HG02588 (cell line): ENCODE measurements around the gene TNNT3.
"Not testable (repeated sequence)": the region's sequence is repeated elsewhere in the genome, so short reads cannot be mapped to it uniquely, and the experiment has no call there.

Source experiments
- ATAC-seq: cut with Tn5 transposase; IDR thresholded peaks from one replicate; pipeline ENCODE4 v1.9.1; 2021; ENCODE audit warnings: mild to moderate bottlenecking, moderate library complexity; ENCODE audit not compliant: unreplicated experiment

Gene TNNT3

DNA sequence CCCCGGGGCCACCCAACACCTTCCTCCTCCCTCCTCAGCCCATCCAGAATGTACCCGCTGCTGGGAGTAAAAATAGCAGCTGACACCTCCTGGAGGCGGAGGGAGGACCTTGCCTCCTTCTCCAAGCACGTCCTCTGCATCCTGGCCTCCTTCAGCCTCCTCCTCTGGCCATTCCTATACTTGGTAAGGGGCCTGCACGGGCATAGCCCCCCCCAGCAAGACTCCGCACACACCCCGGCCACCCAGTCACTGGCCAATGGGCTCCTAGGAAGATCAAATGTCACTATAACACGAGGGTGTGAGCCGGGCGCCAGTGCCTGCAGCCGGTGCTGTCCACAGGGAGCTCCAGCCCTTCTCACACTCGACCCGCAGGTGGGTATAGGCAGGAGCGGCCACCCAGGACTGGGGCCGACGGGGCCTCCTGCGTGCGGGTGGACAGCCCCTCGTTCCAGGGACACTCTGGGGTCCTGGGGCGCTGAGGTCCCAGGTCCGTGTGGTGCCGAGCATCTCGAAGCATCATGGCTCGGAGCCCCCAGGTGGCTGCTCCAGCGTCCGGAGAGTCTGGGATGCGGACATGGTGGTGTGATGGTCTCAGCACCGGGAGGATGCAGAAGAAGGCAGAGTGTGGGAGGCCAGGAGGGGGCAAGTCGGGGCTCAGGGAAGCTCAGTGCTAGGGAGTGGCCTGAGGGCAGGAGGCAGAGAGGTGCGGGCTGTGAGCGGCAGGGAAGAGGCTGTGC lies at the start of gene TNNT3:
Gene TNNT3 (plus strand): TSS at position 313 of the 737 bp plus-strand sequence. CDS start 3,172 bp downstream, outside the sequence.
- no peak for ATAC-seq

DNA sequence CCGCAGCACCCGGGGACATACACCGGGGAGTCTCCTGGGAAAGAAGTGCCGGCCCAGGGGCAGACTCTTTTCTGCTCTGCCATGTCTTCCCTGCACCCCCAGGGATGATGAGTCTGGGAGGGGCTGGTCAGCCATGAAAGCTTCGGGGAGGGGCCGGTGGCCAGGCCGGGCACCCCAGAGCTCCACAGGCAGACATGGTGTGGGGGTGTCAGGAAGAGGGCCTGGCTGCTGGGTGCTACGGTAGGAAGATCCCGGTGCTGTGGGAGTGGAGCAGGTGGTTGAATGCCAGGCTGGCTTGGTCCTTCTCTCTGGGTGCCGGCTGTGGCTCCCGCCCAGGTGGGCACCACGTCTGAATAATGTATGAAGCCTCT lies 49.2 kb upstream of the TNNT3 start:
- no peak for ATAC-seq

DNA sequence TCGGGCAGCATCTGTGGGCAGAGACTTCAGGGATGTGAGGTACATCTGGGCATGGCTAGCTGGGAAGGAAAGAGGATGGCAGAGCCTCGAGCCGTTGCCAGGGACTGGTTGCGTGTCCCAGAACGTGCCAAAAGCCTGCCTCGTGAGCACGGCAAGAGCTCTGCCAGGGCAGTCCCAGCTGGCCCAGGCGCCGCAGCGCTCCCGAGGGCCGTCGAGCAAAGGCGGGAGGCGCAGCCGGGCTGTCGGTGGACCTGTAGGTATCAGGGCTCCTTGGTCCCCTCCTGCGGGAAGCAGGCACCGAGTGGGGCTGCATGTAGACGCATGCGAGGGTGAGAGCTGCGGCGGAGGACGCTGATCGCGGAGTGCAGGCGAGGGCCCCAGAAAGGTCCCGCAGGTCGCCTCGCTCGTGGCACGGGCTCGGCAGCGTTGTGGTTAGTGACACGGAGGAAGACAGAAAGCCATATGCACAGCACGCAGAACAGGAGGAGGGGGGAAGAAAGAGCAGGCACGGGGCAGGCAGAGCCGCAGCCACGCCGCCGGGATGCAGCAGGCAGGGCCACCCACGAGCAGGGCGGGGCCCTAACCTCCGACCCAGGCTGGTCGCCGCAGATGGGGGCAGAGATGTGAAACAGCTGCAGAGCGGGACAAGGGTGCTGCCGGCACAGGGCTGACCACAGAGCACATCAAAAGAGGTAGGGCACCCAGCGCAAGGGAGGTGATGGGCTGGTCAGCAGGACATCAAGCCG lies 48.6 kb upstream of the TNNT3 start:
- ATAC-seq, result no peak

DNA sequence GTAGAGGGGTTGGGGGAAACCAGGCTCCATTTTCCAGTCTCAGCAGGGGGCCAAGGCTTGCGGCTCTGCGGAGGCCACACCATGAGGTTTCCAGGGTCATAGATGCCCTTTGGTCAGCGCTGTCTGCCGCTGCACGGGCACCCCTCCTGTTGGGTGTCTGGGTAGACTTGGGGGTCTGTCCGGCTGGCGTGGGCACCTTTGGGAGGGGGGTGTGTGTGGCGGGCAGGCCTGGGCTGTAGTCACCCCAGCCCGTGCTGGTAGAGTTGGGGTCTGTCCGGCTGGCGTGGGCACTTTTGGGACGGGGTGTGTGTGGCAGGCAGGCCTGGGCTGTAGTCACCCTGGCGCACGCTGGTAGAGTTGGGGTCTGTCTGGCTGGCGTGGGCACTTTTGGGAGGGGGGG lies 48.0 kb upstream of the TNNT3 start:
- ATAC-seq, result no peak

DNA sequence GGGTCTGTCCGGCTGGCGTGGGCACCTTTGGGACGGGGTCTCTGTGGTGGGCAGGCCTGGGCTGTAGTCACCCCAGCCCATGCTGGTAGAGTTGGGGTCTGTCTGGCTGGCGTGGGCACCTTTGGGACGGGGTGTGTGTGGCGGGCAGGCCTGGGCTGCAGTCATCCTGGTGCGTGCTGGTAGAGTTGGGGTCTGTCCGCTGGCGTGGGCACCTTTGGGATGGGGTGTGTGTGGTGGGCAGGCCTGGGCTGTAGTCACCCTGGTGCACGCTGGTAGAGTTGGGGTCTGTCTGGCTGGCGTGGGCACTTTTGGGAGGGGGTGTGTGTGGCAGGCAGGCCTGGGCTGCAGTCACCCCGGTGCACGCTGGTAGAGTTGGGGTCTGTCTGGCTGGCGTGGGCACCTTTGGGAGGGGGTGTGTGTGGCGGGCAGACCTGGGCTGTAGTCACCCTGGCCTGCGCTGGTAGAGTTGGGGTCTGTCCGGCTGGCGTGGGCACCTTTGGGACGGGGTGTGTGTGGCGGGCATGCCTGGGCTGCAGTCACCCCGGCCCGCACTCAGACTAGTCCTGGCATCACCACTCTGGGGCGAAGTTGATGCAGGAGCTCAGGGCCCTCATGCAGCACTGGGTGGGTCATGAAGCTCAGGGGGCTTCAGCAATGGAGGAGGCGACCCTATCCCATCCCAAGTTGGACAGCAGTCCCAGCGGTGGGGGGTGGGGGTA lies 47.1 kb upstream of the TNNT3 start:
- ATAC-seq, result no peak

DNA sequence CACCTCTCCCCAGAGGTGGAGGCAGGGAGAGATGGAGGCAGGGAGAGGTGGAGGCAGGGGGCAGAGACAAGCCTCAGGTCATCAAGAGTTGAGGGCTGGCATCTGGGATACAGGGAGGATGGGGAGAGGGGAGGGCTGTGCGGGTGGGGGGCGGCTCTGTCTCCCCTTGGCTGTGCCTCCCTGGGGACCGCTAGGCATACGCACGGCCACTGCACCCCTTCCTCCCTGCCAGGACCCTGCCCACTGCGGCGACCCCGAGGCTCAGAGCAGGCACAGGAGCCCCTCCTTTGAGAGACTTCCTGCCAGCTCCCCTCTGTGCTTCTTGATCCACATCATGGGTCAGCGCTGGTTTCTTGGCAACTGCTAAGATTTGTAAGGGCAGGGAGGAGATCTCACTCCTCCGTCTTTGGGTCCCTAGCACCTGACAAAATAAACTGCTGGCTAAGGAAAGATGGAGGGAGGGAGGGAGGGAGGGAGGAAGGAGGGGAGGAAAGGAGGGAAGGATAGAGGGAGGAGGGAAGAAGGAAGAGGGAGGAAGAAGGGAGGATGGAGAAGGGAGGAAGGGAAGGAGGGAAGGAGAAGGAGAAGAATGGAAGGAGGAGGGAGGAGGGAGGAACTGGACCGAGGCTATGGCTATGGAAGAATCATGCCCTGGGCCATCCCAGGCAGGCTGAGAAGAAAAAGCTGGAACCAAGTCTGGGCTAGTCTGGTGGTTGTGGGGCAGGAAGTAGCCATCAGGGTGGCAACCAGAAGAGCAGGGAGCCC lies 46.3 kb upstream of the TNNT3 start:
- no peak for ATAC-seq

DNA sequence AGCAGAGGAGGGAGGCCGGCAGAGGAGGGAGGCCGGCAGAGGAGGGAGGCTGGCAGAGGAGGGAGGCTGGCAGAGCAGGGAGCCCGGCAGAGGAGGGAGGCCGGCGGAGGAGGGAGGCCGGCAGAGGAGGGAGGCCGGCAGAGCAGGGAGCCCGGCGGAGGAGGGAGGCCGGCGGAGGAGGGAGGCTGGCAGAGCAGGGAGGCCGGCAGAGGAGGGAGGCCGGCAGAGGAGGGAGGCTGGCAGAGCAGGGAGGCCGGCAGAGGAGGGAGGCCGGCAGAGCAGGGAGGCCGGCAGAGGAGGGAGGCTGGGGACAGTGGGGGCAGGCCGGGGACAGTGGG lies 45.7 kb upstream of the TNNT3 start:
- ATAC-seq, result not testable (repeated sequence)

DNA sequence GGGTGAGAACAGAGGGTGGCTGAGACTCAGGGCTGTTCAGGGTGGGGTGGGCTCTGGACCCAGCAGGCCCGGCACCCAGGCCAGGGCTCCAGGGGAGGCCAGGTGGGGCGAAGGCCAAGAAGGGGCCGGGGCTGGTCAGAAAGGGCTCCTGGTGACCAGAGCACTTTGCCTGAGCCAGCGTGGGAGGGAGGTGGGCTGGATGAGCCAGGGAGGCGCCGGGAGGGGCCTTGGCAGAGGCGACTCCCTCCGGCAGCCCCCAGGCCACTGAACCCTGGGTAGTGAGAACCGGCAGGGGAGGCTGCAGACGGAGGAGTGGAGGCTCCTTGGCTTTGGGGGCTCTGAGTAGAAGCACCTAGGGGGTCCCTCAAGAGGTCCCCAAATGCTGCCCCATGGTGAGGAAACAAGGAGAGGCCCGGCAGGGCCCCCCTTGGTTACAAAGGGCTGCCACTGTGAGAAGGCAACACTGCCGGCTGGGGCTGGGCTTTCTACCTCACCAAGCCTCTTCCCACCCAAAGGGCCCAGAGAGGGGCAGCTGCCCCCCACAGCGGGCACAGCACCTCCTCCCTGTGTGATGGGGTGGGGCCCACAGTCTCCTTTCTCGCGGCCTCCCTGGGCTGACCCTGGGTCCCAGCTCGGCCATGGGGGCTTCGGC lies 44.9 kb upstream of the TNNT3 start:
- ATAC-seq, result not testable (repeated sequence)

DNA sequence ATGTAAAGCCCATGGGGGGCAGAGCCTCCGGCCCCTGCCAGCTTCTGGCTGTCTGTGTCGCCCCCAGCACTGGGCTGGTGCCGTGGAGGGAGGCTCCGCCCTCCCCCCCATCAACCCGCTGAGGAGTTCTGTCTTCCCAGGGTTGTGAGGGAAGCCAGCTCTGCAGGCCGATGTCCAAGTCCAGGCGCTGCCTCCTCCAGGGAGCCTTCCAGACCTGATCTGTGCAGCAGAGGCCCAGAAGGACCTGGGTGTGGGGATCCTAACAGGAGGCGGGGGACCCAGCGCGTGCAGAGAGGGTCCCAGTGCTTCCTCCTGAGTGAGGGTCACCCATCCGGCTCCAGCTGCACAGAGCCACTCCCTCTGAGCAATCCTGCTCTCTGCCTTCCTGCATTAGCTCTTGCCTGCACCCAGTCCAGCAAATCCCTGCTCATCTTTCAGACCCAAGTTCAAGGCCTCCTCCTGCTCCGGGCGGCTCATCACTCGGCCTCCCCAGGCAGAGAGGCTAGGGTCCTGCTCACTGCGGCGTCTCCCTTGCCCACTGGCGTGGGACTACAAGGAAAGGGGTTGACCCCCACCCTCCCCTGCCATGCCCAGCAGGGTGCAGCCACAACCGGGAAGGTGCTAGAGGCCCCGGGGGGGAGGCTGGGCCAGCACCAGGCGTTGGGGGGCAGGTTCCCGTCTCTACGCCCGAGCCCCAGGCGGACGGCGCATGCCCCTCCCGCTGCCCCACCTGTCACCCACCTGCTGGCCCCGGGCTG lies 44.2 kb upstream of the TNNT3 start:
- no peak for ATAC-seq

DNA sequence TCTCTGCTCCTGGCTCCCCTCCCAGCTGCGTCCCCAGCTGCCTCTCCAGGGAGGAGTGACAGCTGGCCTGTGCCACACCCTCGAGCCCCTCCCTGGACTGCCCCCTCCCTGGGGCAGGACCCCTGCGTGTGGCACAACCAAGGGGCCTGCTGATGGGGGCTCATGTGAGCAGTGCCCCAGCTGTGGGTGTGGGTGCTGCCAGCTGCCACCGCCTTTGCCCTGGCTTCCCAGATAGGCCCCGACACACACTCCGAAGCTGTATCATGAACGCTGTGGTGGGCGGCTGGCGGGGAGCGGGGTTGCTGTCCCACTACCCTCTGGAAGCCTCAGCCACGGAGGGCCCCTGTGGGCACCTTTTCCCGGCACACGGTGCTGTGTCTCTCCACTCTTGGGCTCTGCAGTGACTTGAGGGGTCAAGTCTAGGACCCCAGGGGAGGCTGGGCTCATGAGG lies 43.6 kb upstream of the TNNT3 start:
- ATAC-seq, result not testable (repeated sequence)

DNA sequence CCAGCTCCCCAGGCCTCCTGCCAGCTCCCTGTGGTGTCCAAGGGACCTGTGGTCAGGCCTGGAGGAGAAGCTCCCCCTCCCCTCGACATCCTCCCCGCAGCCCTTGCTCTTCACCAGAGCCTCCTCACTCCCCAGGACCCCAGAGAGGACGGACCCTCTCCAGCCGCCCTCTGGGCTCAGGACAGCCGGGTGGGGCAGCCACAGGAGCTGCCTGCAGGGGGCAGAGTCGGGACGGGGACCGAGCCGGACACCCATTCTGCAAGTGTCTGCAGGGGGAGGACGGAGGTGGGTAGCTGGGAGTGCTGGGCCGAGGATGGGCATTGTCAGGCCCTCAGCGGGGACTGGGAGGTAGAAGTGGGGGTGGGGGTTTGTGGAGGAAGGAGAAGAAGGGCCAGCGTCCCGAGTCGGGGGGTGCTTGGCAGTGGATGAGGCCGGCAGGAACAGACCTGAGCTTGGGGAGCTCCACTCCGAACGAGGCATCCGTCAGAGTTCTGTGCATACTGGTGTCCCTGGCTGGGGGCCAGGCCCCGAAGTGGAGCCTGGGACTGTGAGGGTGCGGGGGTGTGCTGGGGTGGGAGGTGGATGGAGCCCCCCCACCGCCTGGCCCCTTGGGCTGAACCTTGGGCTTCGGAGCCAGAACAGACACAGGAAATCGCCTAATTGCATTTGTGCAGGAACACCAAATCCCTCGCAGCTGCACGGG lies 43.0 kb upstream of the TNNT3 start:
- no peak for ATAC-seq

DNA sequence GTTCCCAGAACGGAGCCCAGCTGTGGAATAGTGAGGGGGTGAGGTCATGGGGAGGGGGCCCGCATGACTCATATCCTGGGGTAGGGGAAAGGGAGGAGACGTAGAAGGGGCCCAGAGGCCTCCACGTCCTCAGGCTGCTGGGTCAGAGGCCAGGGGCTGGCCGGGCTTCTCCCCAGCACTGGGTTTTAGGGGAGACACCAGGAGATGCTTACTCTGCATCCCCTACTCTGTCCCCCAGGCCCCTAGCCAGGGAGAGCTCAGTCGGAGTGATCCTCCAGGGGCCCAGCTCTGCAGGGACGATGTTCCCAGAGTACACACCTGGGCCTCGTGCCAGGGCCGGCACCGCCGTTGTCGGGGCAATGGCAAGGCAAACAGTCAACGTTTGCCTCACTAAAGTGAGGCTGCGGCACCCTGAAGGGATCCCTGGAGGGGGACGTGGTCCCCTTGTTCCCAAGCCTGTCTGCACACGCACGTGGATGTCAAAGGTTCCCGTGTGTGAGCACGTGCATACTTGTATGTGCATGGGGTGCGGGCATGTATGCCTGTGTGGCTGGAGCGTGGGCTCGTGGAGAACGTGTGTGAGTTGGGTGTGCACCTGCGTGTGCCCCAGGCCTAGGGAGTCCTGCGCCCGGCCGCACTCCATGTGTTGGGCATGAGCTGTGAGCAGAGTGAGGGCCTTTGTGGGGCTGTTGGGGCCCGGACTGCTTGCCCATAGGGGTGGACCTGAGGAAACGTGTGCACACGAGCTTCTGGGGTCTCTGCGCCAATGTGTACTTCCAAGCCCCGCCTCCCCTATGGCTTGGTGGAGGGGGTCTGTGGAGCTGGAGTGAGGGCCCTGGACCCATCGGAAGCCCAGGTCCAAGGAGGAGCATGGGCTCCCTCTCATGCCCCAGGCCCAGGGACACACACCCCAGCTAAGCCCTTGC lies 42.0 kb upstream of the TNNT3 start:
- ATAC-seq, result no peak

DNA sequence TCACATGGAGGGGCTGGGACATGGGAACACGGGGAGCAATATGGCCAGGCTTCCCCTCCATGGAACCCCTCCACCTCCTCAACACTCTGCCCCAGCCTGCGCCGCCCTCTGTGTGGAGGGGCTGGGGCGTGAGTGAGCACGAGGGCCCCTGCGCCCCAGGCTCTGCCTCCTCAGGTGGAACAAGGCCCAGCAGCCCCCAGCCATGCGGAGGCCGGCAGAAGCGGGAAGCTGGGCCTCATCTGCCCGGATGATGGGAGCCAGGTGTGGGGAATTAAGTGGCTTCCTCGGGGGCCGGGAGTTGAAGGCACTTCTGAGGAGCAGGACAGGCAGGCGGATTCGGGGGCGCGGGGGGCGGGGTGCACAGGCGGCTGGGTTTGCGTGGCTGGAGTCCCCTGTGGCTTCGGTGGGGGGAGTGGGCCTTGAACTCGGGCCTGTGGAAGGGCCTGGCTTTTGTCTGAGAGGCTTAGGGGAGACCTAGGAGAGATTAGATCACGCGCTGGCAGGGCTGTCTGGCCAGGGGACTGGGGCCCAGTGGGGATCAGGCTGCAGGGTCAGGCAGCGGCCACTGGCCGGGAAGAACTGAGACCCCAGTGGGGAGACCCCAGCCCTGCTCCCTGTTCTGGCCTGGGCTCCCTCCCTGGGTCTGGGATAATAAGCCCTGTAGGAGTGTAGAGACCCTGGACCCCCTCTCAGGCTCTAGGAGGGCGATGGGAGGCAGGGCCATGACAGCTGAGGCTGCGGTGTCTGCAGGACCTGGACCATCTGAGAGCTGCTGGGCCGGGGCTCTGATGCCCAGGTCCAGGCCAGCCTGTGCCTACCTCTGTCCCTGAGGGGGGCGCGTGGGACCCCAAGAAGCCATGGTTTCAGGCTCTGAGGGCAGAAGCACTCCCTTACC lies 41.1 kb upstream of the TNNT3 start:
- no peak for ATAC-seq

DNA sequence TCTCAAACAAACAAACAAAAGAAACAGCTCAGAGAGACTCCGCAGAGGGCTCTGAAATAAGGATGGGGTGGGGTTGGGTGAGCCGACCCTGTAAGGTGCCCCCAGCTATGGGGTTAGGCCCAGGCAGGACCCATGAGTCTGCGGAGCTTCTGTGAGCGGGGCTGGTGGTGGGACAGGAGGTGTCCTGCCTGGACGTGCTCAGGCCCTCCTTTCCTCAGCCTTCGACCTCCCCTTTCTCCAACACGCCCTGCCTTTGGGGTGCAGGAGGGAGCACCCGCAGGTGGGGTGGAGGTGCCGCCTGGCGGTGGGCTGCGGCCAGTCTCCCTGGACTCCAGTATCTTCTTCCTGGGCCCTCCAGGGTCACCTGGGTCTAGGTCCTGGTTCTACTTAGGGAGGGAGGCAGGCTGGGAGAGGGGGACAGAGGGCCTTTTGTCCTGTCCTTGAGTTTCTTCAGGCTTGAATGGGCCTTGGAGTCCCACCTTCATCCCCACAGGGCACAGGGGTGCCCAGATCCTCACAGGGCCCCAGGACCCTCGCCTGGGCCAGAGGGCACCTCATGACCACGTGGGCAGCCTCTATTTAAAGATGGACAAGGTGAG lies 40.1 kb upstream of the TNNT3 start:
- no peak for ATAC-seq

DNA sequence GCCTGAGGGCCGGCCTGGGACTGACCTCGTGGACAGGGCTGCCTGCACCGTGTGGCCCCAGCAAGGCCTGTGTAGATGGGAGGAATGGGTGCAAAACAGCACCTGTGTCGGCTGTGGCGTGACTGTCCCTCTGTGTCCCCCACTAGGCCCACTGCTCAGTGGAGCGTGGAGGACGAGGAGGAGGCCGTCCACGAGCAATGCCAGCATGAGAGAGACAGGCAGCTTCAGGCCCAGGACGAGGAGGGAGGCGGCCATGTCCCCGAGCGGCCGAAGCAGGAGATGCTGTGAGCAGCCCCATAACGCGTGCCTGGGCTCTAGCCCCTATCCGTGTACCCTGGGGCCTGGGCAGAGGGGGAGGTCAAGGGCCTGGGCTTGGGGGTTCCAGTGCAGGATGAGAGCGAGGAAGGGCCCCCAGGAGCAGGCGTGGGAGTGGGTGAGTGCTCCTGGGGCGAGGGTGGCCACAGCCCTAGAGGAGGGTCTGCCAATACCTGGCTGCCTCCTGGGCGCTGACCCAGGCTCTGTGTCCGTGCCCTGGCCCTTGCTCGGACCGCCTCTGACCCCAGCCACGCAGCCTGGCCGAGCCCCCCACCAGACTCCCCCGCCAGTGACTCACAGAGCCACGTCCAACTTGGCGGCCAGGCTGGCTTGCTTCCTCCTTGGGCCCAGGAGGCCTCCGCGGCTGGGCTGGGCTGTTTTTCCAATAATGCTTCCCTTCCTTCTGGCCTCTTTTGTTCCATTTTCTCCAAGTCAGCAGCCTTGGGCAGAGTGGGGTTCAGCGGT lies 39.4 kb upstream of the TNNT3 start:
- no peak for ATAC-seq
